HG03196 (cell line): Measurements from ENCODE around the gene ALG5.
A peak's percentile ranks its signal among the peaks of the same experiment; 100 is the strongest.

ENCODE experiments used
- ATAC-seq: cut with Tn5 transposase; IDR thresholded peaks from one replicate; pipeline ENCODE4 v1.9.1; 2021; ENCODE audit not compliant: unreplicated experiment

Gene ALG5

GRCh38 chr13:36981156-36981743 lies 17.9 kb downstream of the ALG5 start:
- no peak for ATAC-seq

GRCh38 chr13:36979361-36980050 lies 19.6 kb downstream of the ALG5 start:
- ATAC-seq: no peak

GRCh38 chr13:36975172-36975571 lies 24.0 kb downstream of the ALG5 start:
- ATAC-seq: no peak

DNA sequence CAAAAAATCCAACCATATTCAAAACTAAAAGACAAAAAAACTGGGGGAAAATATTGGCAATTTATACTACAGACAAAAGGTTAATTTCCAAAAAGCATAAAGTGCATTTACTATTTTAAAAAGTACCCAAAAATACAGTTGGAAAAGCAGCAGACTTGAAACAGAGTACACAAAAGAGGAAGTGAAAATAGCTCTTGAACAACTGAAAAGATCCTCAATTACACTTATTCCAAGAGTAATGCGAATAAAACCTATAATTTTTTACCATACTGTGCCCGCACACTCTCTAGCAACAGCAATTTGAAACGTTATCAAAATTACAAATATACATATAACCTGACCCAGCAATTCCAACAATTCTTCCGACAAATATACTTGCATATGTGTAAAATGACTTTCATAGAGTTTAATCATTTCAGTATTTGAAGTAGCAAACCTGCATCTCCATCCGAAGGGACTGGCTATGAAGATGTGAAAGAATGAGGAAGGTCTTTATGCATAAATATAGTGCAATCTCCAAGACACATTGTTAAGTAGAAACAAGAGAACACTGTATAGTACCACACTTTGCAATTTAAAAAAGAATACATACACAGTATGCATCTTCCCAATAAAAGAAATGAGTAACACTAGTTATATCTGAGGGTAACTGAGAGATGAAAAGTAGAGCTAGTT lies 25.4 kb downstream of the ALG5 start:
- peak; percentile 63 for ATAC-seq

GRCh38 chr13:36973009-36973408 lies 26.1 kb downstream of the ALG5 start:
- no peak for ATAC-seq

DNA sequence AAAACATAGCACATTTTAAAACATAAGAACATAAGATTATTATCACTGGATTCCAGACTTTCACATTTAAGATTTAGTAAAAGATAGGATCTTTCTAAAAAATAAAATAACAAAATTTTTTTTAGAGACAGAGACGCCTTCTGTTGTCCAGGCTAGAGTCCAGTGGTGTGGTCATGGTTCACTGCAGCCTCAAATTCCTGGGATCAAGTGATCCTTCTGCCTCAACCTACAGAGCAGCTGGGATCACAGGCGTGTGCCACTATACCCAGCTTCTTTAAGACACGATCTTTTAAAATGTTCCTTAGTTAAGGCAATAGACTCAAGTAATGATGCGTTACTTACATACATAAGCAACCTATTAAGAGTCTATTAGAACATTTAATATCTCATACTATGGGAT lies 32.7 kb downstream of the ALG5 start:
- ATAC-seq: no peak

DNA sequence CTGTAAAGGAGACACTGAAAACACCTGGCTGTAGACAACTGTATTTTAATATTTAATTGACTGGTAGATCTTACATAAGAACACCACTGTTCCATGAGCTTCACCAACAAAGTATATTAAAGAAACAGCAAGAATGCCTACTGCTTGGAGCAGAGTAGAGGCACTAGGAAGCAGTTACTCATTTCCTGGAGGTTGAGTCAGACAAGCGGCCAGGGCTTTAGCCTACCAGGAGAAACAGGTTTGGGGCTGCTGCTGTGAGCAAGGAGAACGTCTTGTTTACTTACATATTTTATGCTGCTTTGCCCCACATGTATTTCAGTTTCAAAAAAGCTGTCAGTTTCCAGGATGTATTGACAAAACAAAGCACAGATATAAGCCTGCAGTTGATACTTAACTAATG lies 33.4 kb downstream of the ALG5 start:
- ATAC-seq: no peak

GRCh38 chr13:36959456-36960116 lies 39.6 kb downstream of the ALG5 start:
- no peak for ATAC-seq

- ATAC-seq: no peak
Observed at GRCh38 chr13:36954542-36954941, 44.6 kb downstream of the ALG5 start.

GRCh38 chr13:36950920-36951319 lies 48.2 kb downstream of the ALG5 start:
- ATAC-seq: no peak

DNA sequence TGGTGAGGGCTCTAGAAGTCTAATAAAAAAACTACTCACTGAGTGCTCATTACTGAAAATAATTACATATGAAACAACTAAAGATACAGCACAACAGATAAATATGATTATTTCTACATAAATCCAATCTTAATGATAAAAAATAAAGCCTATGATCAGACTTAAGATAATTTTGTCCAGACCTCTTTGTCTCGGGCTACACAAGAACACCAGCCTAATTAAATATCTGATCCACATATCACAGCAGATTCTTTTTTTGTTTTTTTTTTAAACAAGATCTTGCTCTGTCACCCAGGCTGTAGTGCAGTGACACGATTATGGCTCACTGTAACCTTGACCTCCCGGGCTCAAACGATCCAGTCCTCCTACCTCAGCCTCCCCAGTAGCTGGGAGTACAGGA lies 48.8 kb downstream of the ALG5 start:
- ATAC-seq: no peak

- ATAC-seq: no peak
Observed at GRCh38 chr13:36945078-36945477, 54.1 kb downstream of the ALG5 start.

- ATAC-seq: no peak
Observed at GRCh38 chr13:36925603-36926002, 73.5 kb downstream of the ALG5 start.

DNA sequence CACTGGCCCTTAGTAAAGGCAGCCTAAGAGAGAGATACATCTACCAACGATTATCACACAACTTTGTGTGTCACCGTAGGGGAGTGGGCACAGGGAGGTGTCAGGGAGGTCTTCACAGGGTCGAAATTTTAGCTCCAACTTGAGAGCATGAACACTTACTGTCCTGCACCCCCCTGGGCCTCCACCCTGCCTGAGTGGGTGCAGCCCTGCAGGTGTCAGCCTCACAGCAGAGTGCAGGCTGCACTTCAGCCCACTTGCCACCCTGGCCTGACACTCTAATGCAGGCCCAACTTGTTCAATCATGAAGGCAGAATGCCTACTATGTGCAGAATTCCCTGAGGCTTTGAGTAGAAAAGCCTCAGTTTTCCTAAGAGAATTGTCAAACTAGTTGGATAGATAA lies 75.1 kb downstream of the ALG5 start:
- no peak for ATAC-seq

- ATAC-seq: no peak
Observed at GRCh38 chr13:36921631-36922301, 77.4 kb downstream of the ALG5 start.

DNA sequence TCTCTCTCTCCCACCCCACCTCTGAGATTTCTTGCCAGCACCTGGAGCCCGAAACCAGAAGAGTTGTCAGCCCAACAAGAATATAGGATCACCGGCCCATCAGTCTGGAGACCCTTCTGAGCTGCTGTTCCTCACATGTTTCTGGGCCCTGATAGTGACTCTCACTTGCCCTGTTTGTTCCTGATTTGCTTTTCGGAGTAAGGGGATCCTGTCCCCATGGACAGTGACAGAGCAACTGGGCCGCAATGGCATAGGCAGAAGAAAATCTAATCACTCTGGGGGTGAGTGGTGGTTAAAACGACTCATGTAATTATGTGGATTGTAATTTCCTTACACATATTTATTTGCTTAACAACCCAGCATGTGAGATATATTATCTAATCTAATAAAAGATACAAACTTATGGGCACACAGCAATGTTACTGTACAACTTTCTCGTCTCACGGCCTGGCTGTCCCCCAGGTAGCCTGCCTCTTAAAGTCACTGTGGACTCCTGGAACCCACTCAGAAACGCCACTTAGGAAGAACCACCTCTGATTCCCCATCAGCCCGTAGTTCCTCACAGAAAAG lies 78.4 kb downstream of the ALG5 start:
- ATAC-seq: no peak

GRCh38 chr13:36919833-36920615 lies 79.1 kb downstream of the ALG5 start, which contains the start of gene SMAD9:
Gene SMAD9 (minus strand): TSS chr13:36920238. CDS start chr13:36879689, 40,549 bp downstream.
- no peak for ATAC-seq

GRCh38 chr13:36919171-36919832 lies 79.8 kb downstream of the ALG5 start:
- no peak for ATAC-seq

- no peak for ATAC-seq
Observed at GRCh38 chr13:36918246-36919131, 80.7 kb downstream of the ALG5 start.
